Putamen (tissue), 1 donor: ENCODE measurements around the gene PGLYRP4.

ENCODE experiments used
- DNase-seq: peaks from one replicate; pipeline ENCODE4 v3.0.0-alpha.2; 2016; ENCODE audit warnings: low spot score

Gene PGLYRP4, protein sequence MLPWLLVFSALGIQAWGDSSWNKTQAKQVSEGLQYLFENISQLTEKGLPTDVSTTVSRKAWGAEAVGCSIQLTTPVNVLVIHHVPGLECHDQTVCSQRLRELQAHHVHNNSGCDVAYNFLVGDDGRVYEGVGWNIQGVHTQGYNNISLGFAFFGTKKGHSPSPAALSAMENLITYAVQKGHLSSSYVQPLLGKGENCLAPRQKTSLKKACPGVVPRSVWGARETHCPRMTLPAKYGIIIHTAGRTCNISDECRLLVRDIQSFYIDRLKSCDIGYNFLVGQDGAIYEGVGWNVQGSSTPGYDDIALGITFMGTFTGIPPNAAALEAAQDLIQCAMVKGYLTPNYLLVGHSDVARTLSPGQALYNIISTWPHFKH

GRCh38 chr1:153348511-153349362 is at the start of gene PGLYRP4:
TSS of gene PGLYRP4 (minus strand) at chr1:153348841. CDS start at chr1:153347932, 909 bp downstream.
- DNase-seq = no peak

GRCh38 chr1:153397924-153398651 is 49.4 kb upstream of the PGLYRP4 start:
- no peak for DNase-seq

- DNase-seq = no peak
Measured at GRCh38 chr1:153397051-153397923, 48.6 kb upstream of the PGLYRP4 start.

DNA sequence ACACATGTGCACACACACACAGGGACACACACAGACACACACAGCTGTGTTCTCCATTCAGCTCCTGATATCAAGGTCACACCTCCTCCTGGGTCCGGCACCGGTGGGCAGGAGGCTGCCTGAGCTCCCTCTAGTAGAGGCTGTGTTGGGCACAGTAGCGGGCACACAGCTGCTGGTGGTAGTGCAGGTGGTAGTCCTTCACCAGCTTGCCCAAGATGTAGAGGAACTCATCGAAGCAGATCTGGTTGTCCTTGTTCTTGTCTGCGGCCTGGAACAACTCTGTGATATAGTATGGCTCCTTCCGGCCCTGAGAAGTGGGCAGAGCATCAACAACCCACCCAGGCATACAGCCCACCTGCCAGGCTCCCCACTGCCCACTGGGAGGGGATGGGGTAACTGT is 47.8 kb upstream of the PGLYRP4 start:
- DNase-seq = no peak

GRCh38 chr1:153395776-153396175 is 47.1 kb upstream of the PGLYRP4 start:
- DNase-seq = no peak

GRCh38 chr1:153395136-153395685 is 46.6 kb upstream of the PGLYRP4 start:
- DNase-seq = no peak

DNA sequence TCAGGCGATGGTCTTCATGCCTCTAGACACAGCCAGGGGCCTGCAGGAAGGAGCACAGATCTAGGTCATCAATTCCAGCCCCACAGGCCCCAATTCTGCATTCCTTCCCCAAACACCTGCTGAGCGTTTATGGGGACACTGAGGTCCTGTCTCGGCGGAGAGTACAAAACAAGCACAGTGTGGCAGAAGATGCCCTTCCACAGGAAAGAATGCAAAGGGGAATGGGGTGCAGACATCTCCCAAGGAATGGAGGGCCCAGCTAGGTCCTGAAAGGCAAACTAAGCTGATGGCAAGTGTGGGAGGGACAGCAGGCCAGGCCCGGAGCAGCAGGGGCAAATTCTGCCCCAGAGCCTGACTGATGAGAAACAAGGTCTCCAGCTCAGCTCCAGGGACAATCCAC is 45.8 kb upstream of the PGLYRP4 start:
- DNase-seq = no peak

GRCh38 chr1:153393926-153394325 is 45.3 kb upstream of the PGLYRP4 start:
- DNase-seq = no peak

DNA sequence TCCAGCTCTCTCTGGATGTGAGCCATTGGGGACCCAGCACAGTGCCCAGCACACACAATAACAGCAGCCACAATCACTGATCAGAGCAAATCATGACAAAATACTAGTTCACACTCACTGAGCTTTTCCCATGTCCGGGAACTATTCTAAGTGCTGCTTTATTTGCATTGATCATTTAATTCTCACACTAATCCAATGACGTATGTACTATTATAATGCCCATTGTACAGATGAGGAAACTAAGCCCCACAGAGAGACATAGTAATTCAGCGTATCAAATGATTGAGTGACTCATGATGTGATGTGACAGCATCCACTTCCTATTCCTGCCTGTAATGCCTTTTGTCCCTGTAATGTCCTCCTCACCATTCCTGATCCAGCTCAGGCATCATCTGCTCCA is 44.2 kb upstream of the PGLYRP4 start:
- no peak for DNase-seq

- no peak for DNase-seq
Measured at GRCh38 chr1:153392258-153392657, 43.6 kb upstream of the PGLYRP4 start.

DNA sequence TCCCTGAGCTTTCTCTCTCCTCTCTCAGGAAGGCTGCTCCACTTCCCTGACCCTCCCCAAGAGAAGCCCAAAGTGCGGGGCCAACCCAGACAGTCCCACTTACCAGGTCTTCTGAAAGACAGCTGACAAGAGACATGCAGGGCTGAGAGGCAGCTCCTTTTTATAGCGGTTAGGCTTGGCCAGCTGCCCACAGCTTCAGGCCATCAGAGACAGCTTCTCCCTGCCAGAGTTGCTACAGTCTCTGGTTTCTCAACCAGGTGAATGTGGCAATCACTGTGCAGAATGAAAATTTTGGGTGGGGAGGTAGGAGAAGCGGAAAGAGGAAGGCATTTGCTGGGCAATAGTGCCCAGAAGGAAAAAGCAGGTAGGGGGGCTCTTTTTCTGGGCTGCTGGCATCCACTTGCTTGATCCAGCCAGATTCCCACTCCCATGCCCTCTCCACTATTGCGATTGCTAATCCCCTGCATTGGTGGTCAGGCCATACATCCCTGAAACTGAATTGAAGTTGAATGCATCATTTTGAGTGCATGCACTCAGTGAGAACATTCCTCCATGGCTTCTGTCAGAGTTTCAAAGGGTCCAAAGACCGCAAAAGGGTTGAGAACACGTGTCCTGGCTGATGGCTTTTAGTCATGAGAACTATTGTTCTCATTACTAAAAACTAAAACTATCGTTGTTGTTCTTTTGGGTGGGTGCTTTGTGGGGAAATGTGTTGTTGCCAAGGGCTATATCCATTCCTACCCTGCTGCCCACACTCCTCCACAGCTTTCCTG is 42.5 kb upstream of the PGLYRP4 start, which contains the start of gene S100A8:
Gene S100A8, minus strand, starts transcription at position 136 of the 773 bp plus-strand sequence. CDS start 538 bp downstream, outside the sequence.
- no peak for DNase-seq

DNA sequence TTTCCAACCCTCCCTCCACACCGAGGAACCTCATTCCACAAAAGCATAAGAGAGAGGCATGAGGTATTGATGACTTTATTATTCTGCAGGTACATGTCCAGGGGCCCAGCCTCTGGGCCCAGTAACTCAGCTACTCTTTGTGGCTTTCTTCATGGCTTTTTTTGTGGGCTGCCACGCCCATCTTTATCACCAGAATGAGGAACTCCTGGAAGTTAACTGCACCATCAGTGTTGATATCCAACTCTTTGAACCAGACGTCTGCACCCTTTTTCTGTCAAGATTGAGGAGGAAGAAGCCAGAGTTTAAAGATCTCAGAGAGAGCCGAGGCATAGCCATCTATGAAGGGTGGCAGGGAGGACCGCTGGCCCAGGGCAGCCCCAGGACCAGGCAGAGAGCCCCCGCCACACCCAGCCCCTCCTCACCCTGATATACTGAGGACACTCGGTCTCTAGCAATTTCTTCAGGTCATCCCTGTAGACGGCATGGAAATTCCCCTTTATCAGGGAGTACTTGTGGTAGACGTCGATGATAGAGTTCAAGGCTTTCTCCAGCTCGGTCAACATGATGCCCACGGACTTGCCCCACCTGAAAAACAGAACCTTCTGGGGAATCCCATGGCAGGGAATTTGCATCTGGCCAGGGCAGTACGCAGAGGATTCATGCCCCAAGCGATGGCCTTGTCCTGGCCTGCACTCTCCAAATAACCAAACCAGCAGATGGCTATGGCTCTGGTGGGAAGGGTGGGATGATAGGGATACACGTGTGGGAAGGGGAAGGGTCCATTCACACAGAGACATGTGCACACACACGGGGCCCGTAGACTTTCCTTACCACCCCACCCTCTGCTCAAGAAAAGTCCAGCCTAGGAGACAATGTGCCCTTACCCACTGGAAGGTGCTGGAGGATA is 41.6 kb upstream of the PGLYRP4 start:
- no peak for DNase-seq

DNA sequence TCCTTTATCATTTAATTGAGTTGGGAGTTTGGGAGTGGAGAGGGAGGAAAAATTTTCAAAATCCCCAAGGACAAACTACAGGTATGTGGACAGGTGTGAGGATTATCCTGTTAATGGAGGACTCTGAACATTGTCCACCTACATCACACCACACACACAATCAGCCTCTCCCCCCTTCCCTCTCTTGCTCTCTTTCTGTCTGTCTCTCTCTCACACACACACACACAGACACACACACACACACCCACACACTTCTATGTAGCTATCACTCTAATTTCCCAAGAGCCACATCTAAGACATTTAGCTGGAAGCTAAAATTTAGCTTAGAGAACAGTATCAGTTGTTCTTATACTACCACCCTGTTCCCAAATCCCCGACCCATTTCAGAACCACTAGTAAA is 40.8 kb upstream of the PGLYRP4 start:
- DNase-seq = no peak

DNA sequence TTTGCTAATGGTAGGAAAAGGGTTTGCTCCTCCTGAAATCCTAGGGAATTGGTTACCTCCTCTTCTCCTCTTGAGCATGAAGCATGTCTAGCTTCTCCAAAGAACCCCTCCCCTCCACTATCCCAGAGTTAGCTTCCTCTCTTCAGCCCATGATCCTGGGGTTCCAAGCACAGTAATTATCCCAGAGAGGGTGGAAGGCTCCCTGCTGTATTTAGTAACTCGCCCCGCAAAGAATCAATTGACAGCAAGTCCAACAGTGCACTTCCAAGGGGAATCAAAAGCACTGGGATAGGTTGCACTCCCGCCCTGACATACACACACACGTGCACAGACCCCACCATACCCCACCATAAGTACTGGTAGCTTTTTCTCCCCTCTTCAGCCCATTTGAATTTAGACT is 39.1 kb upstream of the PGLYRP4 start:
- DNase-seq = no peak

GRCh38 chr1:153387001-153387400 is 38.4 kb upstream of the PGLYRP4 start:
- DNase-seq = no peak

GRCh38 chr1:153386500-153386901 is 37.9 kb upstream of the PGLYRP4 start:
- DNase-seq = peak; percentile 27

GRCh38 chr1:153384958-153385580 is 36.4 kb upstream of the PGLYRP4 start:
- no peak for DNase-seq

DNA sequence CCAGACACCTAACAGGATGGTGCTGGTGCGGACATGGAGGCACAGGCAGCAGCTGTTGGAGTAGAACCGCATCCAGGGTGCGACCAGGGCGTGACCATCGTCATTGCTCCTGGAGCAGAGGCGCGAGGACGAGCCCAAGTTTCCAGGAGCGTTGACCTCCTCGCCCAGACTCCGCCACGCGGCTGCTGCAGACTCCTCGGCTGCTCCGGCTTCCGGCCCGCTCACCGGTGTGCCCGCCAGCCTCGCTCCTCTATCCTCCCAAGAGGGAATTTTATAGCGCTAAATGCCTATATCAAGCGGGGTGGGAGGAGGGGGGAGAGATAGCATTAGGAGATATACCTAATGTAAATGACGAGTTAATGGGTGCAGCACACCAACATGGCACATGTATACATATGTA is 32.1 kb upstream of the PGLYRP4 start:
- DNase-seq = no peak

DNA sequence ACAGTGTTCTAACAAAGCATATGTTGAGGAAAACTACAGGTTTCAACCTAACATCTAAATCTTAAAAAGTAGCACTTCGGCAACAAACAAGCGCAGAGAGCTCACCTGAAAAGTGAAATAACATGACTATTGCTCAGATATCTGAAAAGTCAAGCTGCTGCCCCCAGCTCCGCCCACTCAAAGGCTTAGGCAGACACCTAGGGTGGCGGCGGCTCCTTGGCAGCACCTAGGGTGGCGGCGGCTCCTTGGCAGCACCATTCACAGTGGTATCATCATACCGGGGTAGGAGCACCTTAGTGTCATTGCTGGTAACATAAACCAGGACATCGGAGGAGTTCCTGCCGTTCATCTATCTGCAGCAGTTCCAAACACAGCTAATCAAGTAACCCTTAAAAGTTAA is 30.9 kb upstream of the PGLYRP4 start:
- no peak for DNase-seq
